PFSK-1 (cell line): ENCODE results near the gene C1QTNF12.

Experiments used
- FOXP2 ChIP-seq: optimal IDR thresholded peaks from 2 replicates; pipeline ENCODE3; 2011; ENCODE audit warnings: borderline replicate concordance, control low read depth, inconsistent platforms; ENCODE audit not compliant: insufficient read depth; ENCODE audit errors: extremely low read length, extremely low read depth
- POLR2AphosphoS5 ChIP-seq: IDR thresholded peaks from 2 replicates; pipeline ENCODE4 v1.6.1; 2012; ENCODE audit warnings: low read depth, mild to moderate bottlenecking, control low read depth, low read length, moderate library complexity
- SIN3A ChIP-seq: IDR thresholded peaks from 2 replicates; pipeline ENCODE4 v1.6.1; 2012; ENCODE audit warnings: mild to moderate bottlenecking, low read length, moderate library complexity, borderline replicate concordance; ENCODE audit not compliant: insufficient read depth
- TAF1 ChIP-seq: IDR thresholded peaks from 2 replicates; pipeline ENCODE4 v1.6.1; 2012; ENCODE audit warnings: low read length, control low read depth, borderline replicate concordance; ENCODE audit not compliant: insufficient read depth
- TF ChIP-seq, protein P1 (sequence below), 2 experiments: IDR thresholded peaks; 2 replicates each; pipeline versions ENCODE4 v1.6.1 to v1.8.0; 2011 to 2012; ENCODE audit warnings: low read depth in 2 of 2, low read length in 2 of 2, control low read depth in 1 of 2, inconsistent platforms in 1 of 2, mild to moderate bottlenecking in 1 of 2, moderate library complexity in 1 of 2; ENCODE audit not compliant: insufficient read depth in 1 of 2

The C1QTNF12 gene

DNA sequence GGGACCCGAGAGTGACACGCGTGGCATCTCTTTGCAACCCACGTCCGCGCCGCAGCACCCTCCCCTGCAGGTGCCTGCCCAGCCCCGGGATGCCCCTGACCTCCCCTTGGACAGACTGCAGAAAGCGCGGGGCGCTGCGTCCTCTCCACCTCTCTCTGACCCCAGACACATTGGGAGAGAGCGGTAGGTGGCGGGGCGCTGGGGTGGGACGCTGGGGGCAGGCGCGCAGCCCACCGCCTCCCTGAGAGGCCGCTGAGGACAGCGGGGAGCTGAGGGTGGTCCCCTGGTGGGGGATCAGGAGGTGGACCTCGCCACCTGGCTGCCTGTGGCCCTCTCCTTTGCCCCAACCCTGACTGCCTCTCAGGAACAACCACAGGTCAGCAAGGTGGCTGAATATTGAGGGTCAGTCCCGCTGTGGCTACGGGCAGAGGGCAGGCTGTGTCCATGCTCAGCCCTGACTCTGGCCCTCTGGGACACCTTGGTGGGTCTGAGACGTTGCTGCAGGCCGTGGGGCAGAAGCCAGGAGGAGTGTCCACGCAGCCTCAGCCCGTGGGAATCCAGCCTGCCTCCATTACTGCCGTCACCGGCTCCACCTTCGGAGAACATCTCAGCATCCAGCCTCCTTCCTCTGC, 27.9 kb upstream of the C1QTNF12 start:
- TF ChIP-seq POLR2AphosphoS5: no peak
- no peak for TF ChIP-seq SIN3A
- TF ChIP-seq, protein P1, sequence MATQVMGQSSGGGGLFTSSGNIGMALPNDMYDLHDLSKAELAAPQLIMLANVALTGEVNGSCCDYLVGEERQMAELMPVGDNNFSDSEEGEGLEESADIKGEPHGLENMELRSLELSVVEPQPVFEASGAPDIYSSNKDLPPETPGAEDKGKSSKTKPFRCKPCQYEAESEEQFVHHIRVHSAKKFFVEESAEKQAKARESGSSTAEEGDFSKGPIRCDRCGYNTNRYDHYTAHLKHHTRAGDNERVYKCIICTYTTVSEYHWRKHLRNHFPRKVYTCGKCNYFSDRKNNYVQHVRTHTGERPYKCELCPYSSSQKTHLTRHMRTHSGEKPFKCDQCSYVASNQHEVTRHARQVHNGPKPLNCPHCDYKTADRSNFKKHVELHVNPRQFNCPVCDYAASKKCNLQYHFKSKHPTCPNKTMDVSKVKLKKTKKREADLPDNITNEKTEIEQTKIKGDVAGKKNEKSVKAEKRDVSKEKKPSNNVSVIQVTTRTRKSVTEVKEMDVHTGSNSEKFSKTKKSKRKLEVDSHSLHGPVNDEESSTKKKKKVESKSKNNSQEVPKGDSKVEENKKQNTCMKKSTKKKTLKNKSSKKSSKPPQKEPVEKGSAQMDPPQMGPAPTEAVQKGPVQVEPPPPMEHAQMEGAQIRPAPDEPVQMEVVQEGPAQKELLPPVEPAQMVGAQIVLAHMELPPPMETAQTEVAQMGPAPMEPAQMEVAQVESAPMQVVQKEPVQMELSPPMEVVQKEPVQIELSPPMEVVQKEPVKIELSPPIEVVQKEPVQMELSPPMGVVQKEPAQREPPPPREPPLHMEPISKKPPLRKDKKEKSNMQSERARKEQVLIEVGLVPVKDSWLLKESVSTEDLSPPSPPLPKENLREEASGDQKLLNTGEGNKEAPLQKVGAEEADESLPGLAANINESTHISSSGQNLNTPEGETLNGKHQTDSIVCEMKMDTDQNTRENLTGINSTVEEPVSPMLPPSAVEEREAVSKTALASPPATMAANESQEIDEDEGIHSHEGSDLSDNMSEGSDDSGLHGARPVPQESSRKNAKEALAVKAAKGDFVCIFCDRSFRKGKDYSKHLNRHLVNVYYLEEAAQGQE (IDR thresholded peaks at IDR 0.05; ENCODE audit: insufficient read depth in 1 of 2, low read depth in 2 of 2, low read length in 2 of 2): no peak
- no peak for TF ChIP-seq TAF1
- no peak for TF ChIP-seq FOXP2

GRCh38 chr1:1273512-1274298, 27.2 kb upstream of the C1QTNF12 start, which contains the start of gene UBE2J2:
UBE2J2 (minus strand) TSS chr1:1273854; CDS start chr1:1267992, 5,862 bp downstream.
- TF ChIP-seq, protein P1 (IDR thresholded peaks at IDR 0.05; ENCODE audit: insufficient read depth in 1 of 2, low read depth in 2 of 2, low read length in 2 of 2): peak in 1 of 2 experiments; percentile 27; a peak in 1 of 4 replicates
- TF ChIP-seq POLR2AphosphoS5: peak; percentile 83
- peak; percentile 72; the same call in 1 of the 2 replicates for TF ChIP-seq TAF1
- no peak; the same call in 1 of the 2 replicates for TF ChIP-seq SIN3A
- TF ChIP-seq FOXP2: peak; percentile 75

GRCh38 chr1:1273209-1273511, 26.6 kb upstream of the C1QTNF12 start:
- no peak for TF ChIP-seq TAF1
- TF ChIP-seq, protein P1 (IDR thresholded peaks at IDR 0.05; ENCODE audit: insufficient read depth in 1 of 2, low read depth in 2 of 2, low read length in 2 of 2): no peak
- TF ChIP-seq SIN3A: no peak
- no peak for TF ChIP-seq POLR2AphosphoS5
- TF ChIP-seq FOXP2: no peak

GRCh38 chr1:1272341-1273208, 26.1 kb upstream of the C1QTNF12 start:
- TF ChIP-seq FOXP2: no peak
- no peak for TF ChIP-seq SIN3A
- TF ChIP-seq, protein P1 (IDR thresholded peaks at IDR 0.05; ENCODE audit: insufficient read depth in 1 of 2, low read depth in 2 of 2, low read length in 2 of 2): no peak
- no peak for TF ChIP-seq POLR2AphosphoS5
- no peak for TF ChIP-seq TAF1
